K562 (cell line): ENCODE measurements around the gene ATP5PD. TPM values are rescaled to one million over a fixed set of nuclear protein-coding genes. Genes with fewer than 3 reads are reported as not detected.

Source experiments
- CBFA2T2 ChIP-seq: fragments of 450-650 bp; conservative IDR thresholded peaks from 2 replicates; pipeline ENCODE4 v1.6.1; 2017; ENCODE audit warnings: mild to moderate bottlenecking
- CCAR2 ChIP-seq: fragments of 200-400 bp; formaldehyde crosslinking; IDR thresholded peaks from 2 replicates; pipeline ENCODE4 v1.6.1; 2017; ENCODE audit warnings: mild to moderate bottlenecking, low read depth, low read length
- FOXA1 ChIP-seq: fragments of 450-650 bp; IDR thresholded peaks from 2 replicates; pipeline ENCODE4 v1.6.1; 2016; ENCODE audit warnings: mild to moderate bottlenecking, borderline replicate concordance
- FOXK1 ChIP-seq: sonication (generic); formaldehyde crosslinking; IDR thresholded peaks from 2 replicates; pipeline ENCODE4 v1.8.0; 2022; ENCODE audit warnings: missing genetic modification reagents, mild to moderate bottlenecking, borderline replicate concordance
- FOXM1 ChIP-seq, 2 experiments: fragments of 450-650 bp in 1 of 2; sonication (generic) in 1 of 2; formaldehyde crosslinking in 1 of 2; IDR thresholded peaks; 2 replicates each; pipeline versions ENCODE4 v1.6.1 to v1.9.0; 2017 to 2022; ENCODE audit warnings: low read depth in 2 of 2, mild to moderate bottlenecking in 2 of 2, missing genetic modification reagents in 1 of 2, moderate library complexity in 1 of 2
- JUN ChIP-seq, 2 experiments: sonication (generic) in 1 of 2; formaldehyde crosslinking in 1 of 2; IDR thresholded peaks; 2 replicates each; pipeline versions ENCODE4 v1.6.1 to v1.8.0; 2012 to 2022; ENCODE audit warnings: borderline replicate concordance in 2 of 2, mild to moderate bottlenecking in 2 of 2, improper control_type of control experiment in 1 of 2, low read depth in 1 of 2, low read length in 1 of 2, missing genetic modification reagents in 1 of 2
- NCOR1 ChIP-seq: fragments of 450-650 bp; IDR thresholded peaks from 2 replicates; pipeline ENCODE4 v1.6.1; 2016; ENCODE audit warnings: mild to moderate bottlenecking, moderate library complexity
- PHB ChIP-seq: fragments of 250-450 bp; sonication (Bioruptor Pico); IDR thresholded peaks from 2 replicates; pipeline ENCODE4 v1.5.0; 2021
- POLR2B ChIP-seq: fragments of 450-650 bp; IDR thresholded peaks from 2 replicates; pipeline ENCODE4 v1.6.1; 2018; ENCODE audit warnings: low read depth; ENCODE audit not compliant: partially characterized antibody
- PTBP1 ChIP-seq: fragments of 200-400 bp; formaldehyde crosslinking; IDR thresholded peaks from 2 replicates; pipeline ENCODE4 v1.6.1; 2017; ENCODE audit warnings: low read depth, low read length
- RBM34 ChIP-seq: fragments of 200-400 bp; formaldehyde crosslinking; IDR thresholded peaks from 2 replicates; pipeline ENCODE4 v1.6.1; 2018; ENCODE audit warnings: low read length, borderline replicate concordance; ENCODE audit not compliant: insufficient read depth
- SAP30 ChIP-seq: fragments of 200-600 bp; sonication (generic); IDR thresholded peaks from 2 replicates; pipeline ENCODE4 v1.6.1; 2012; ENCODE audit warnings: borderline replicate concordance, low read depth, mild to moderate bottlenecking, moderate library complexity, low read length, control low read depth, inconsistent platforms; ENCODE audit not compliant: insufficient read depth, poor library complexity, severe bottlenecking
- TAF1 ChIP-seq: IDR thresholded peaks from 2 replicates; pipeline ENCODE4 v1.6.1; 2011; ENCODE audit warnings: mild to moderate bottlenecking, low read length, moderate library complexity; ENCODE audit not compliant: insufficient read depth, control insufficient read depth, severe bottlenecking; ENCODE audit errors: extremely low read depth
- TCF7L2 ChIP-seq: fragments of 150-350 bp; IDR thresholded peaks from 2 replicates; pipeline ENCODE4 v1.6.1; 2016; ENCODE audit warnings: low read depth, mild to moderate bottlenecking, low read length, moderate library complexity
- THRAP3 ChIP-seq: fragments of 450-650 bp; IDR thresholded peaks from 2 replicates; pipeline ENCODE4 v1.6.1; 2016; ENCODE audit warnings: mild to moderate bottlenecking, inconsistent platforms, borderline replicate concordance
- ZNF311 ChIP-seq: fragments of 250-450 bp; sonication (Bioruptor Pico); IDR thresholded peaks from 2 replicates; pipeline ENCODE4 v1.4.0; 2020; ENCODE audit warnings: mild to moderate bottlenecking, moderate library complexity
- ZNF507 ChIP-seq: conservative IDR thresholded peaks from 2 replicates; pipeline ENCODE4 v1.6.1; 2017; ENCODE audit warnings: missing genetic modification characterization, missing compliant biosample characterization
- ZNF668 ChIP-seq: fragments of 250-450 bp; sonication (Bioruptor Pico); IDR thresholded peaks from 2 replicates; pipeline ENCODE4 v1.8.0; 2022; ENCODE audit warnings: mild to moderate bottlenecking, inconsistent platforms
- ZNF75A ChIP-seq: fragments of 450-650 bp; formaldehyde crosslinking; IDR thresholded peaks from 2 replicates; pipeline ENCODE4 v1.4.0; 2020; ENCODE audit warnings: mild to moderate bottlenecking
- polyA plus RNA-seq, 8 experiments: library from polyadenylated mRNA; depleted of rRNA in 4 of 8; stranded (reverse) in 5 of 8; unstranded in 3 of 8; fragments of >200 nt; fragmentation: Nextera tagmentation in 2 of 8; fragmentation: Illumina TruSeq in 1 of 8; extraction: Ambion mirVana in 2 of 8; extraction: Trizol in 1 of 8; gene quantifications; 2 replicates each; pipeline versions ENCODE4 v1.2.1 to v1.2.3, GENCODE V29; 2011 to 2014; ENCODE audit warnings: inconsistent platforms in 1 of 8, missing spikeins in 1 of 8
- total RNA-seq, 7 experiments: library from RNA; depleted of rRNA in 6 of 7; stranded (reverse); fragments of >200 nt in 6 of 7; fragmentation: Illumina TruSeq in 2 of 7; extraction: Trizol in 2 of 7; gene quantifications; 2 replicates each; pipeline versions ENCODE4 v1.2.1 to v1.2.3, GENCODE V29; 2011 to 2021; ENCODE audit warnings: low replicate concordance in 1 of 7
- TF ChIP-seq, protein P1 (sequence below): fragments of 250-450 bp; sonication (Bioruptor Pico); IDR thresholded peaks from 2 replicates; pipeline ENCODE4 v1.8.0; 2022; ENCODE audit warnings: inconsistent platforms
- TF ChIP-seq, protein P2 (sequence below): sonication (generic); formaldehyde crosslinking; IDR thresholded peaks from 2 replicates; pipeline ENCODE4 v1.8.0; 2022; ENCODE audit warnings: missing genetic modification reagents, mild to moderate bottlenecking, borderline replicate concordance
- TF ChIP-seq, protein P3 (sequence below): sonication (generic); formaldehyde crosslinking; IDR thresholded peaks from 2 replicates; pipeline ENCODE4 v1.8.1; 2022; ENCODE audit warnings: missing genetic modification reagents

Gene ATP5PD
- total and polyA plus RNA-seq, 9 of the 15 experiments (the other 6 are each of a cell fraction or from before 2014, with no cell fraction given): 271 to 828 (median 432) TPM

DNA sequence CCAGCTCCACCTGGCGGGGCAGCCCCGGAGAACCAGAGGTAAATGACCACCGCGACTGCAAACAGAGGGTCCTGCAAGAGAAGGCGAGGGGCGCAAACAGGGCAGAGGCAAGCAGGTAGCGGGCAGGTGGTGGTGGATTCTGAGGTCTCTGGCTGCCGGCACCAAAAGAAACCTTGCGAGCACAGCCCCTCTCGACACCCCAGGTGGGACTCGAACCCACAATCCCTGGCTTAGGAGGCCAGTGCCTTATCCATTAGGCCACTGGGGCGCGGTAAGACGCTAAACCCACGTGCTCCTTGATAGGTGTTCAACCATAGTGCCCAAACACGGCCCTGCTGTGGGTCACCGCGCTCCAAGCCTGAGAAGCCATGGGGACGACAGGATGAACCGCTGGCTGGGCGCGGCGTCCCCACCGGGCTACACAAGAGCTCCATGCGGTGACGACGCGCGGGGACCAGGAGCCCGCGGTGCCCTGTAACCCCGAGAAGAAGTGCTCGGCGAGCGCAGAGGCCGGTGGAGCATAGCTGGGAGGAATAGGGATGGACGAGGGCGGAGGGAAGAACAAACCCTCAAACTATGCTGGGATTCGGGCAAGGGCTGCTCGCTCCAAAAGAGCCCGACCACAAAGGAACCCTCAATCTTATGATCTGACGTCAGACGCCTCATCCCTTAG, 12.4 kb downstream of the ATP5PD start (continued):
- no peak for TF ChIP-seq TAF1
- peak; percentile 61; the same call in 1 of the 2 replicates for TF ChIP-seq FOXK1 (CRISPR knock-in tag)
- TF ChIP-seq, protein P1, sequence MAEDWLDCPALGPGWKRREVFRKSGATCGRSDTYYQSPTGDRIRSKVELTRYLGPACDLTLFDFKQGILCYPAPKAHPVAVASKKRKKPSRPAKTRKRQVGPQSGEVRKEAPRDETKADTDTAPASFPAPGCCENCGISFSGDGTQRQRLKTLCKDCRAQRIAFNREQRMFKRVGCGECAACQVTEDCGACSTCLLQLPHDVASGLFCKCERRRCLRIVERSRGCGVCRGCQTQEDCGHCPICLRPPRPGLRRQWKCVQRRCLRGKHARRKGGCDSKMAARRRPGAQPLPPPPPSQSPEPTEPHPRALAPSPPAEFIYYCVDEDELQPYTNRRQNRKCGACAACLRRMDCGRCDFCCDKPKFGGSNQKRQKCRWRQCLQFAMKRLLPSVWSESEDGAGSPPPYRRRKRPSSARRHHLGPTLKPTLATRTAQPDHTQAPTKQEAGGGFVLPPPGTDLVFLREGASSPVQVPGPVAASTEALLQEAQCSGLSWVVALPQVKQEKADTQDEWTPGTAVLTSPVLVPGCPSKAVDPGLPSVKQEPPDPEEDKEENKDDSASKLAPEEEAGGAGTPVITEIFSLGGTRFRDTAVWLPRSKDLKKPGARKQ (CRISPR knock-in tag): no peak
- TF ChIP-seq ZNF311 (CRISPR knock-in tag): no peak; the same call in 1 of the 2 replicates
- TF ChIP-seq FOXM1 (IDR thresholded peaks at IDR 0.05; ENCODE audit: low read depth): 0 out of 2 replicates have a peak, but pooled peaks have one; percentile 9
- TF ChIP-seq FOXM1 (CRISPR knock-in tag; IDR thresholded peaks at IDR 0.05; ENCODE audit: low read depth): no peak
- TF ChIP-seq POLR2B: no peak
- no peak for TF ChIP-seq TCF7L2
- TF ChIP-seq JUN (IDR thresholded peaks at IDR 0.05; ENCODE audit: borderline replicate concordance, low read depth, low read length): peak; percentile 56; the same call in 1 of the 2 replicates
- TF ChIP-seq JUN (CRISPR knock-in tag; IDR thresholded peaks at IDR 0.05; ENCODE audit: borderline replicate concordance): peak; percentile 93; the same call in 1 of the 2 replicates
- TF ChIP-seq PTBP1: no peak
- TF ChIP-seq RBM34: no peak
- peak; percentile 42 for TF ChIP-seq SAP30
- TF ChIP-seq ZNF668 (CRISPR knock-in tag): no peak
- no peak for TF ChIP-seq THRAP3
- TF ChIP-seq FOXA1: no peak
- no peak for TF ChIP-seq PHB (CRISPR knock-in tag)
- TF ChIP-seq, protein P2, sequence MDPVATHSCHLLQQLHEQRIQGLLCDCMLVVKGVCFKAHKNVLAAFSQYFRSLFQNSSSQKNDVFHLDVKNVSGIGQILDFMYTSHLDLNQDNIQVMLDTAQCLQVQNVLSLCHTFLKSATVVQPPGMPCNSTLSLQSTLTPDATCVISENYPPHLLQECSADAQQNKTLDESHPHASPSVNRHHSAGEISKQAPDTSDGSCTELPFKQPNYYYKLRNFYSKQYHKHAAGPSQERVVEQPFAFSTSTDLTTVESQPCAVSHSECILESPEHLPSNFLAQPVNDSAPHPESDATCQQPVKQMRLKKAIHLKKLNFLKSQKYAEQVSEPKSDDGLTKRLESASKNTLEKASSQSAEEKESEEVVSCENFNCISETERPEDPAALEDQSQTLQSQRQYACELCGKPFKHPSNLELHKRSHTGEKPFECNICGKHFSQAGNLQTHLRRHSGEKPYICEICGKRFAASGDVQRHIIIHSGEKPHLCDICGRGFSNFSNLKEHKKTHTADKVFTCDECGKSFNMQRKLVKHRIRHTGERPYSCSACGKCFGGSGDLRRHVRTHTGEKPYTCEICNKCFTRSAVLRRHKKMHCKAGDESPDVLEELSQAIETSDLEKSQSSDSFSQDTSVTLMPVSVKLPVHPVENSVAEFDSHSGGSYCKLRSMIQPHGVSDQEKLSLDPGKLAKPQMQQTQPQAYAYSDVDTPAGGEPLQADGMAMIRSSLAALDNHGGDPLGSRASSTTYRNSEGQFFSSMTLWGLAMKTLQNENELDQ (CRISPR knock-in tag): no peak
- no peak for TF ChIP-seq NCOR1
- TF ChIP-seq ZNF75A (CRISPR knock-in tag): no peak
- TF ChIP-seq, protein P3, sequence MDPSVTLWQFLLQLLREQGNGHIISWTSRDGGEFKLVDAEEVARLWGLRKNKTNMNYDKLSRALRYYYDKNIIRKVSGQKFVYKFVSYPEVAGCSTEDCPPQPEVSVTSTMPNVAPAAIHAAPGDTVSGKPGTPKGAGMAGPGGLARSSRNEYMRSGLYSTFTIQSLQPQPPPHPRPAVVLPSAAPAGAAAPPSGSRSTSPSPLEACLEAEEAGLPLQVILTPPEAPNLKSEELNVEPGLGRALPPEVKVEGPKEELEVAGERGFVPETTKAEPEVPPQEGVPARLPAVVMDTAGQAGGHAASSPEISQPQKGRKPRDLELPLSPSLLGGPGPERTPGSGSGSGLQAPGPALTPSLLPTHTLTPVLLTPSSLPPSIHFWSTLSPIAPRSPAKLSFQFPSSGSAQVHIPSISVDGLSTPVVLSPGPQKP: no peak
- no peak for TF ChIP-seq CCAR2
- no peak for TF ChIP-seq ZNF507 (tag)
- peak; percentile 13; the same call in 1 of the 2 replicates for TF ChIP-seq CBFA2T2
